Stomach (tissue), 4 donors: ENCODE measurements around the gene TANGO2.

Experiments used
- POLR2A ChIP-seq, 4 donors: fragments of 450-650 bp; IDR thresholded peaks; one replicate each; pipeline ENCODE4 v1.6.1; 2016; ENCODE audit warnings: antibody characterized with exemption in 4 of 4, control low read depth in 2 of 4, mild to moderate bottlenecking in 1 of 4, moderate library complexity in 1 of 4
- POLR2AphosphoS5 ChIP-seq, 3 donors: sonication (generic); formaldehyde crosslinking; IDR thresholded peaks; one replicate each; pipeline ENCODE4 v1.6.1; 2016; ENCODE audit warnings: antibody characterized with exemption in 3 of 3

DNA sequence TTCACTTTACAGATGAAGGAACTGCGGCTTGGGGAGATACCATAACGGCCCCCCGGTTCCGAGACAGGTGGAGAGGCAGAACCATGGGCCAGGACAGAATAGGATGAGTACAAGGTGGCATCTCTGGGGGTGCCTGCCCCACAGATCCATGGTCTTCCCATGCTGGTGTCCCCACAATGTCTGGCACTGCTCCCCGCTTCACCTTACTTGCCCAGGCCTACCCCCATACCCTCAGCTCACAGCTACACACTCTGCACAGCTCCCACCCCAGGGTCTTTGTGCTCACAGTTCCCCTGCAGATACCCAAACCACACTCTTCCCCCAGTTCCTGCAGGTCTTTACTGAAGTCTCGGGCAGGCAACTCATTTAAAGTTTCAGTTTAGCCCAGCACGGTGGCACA is 47.7 kb downstream of the TANGO2 start:
- no peak for TF ChIP-seq POLR2A (IDR thresholded peaks at IDR 0.05)
- TF ChIP-seq POLR2AphosphoS5 (IDR thresholded peaks at IDR 0.05) = no peak
